Uterus (tissue), 4 donors: ENCODE measurements around the gene RHOA. TPM values are rescaled to one million over a fixed set of nuclear protein-coding genes. Genes with fewer than 3 reads are reported as not detected.
A peak's percentile ranks its signal among the peaks of the same experiment; 100 is the strongest.
"Not testable (repeated sequence)": the region's sequence is repeated elsewhere in the genome, so short reads cannot be mapped to it uniquely, and the experiment has no call there.

ENCODE experiments used
- DNase-seq, 2 donors: peaks; one replicate each; pipeline ENCODE4 v3.0.0-alpha.2; 2019 to 2020
- H3K27ac ChIP-seq, 2 donors: fragments of 200-600 bp; sonication (generic); 1 replicate in 1 of 2; 2 replicates in 1 of 2; pipeline ENCODE4 v1.5.1; 2016 to 2018
- H3K27me3 ChIP-seq, 2 donors: fragments of 200-600 bp; sonication (generic); one replicate each; pipeline ENCODE4 v1.5.1; 2018 to 2019; ENCODE audit warnings: control low read depth in 1 of 2
- H3K36me3 ChIP-seq, 2 donors: fragments of 200-600 bp; sonication (generic); one replicate each; pipeline ENCODE4 v1.5.1; 2019; ENCODE audit warnings: control low read depth in 1 of 2
- H3K4me1 ChIP-seq, 2 donors: fragments of 200-600 bp; sonication (generic); one replicate each; pipeline ENCODE4 v1.5.1; 2018 to 2019; ENCODE audit warnings: control low read depth in 1 of 2
- H3K4me3 ChIP-seq, 2 donors: fragments of 200-600 bp; sonication (generic); 1 replicate in 1 of 2; 2 replicates in 1 of 2; pipeline ENCODE4 v1.5.1; 2018 to 2019; ENCODE audit warnings: mild to moderate bottlenecking in 1 of 2
- H3K9me3 ChIP-seq, 2 donors: fragments of 200-600 bp; sonication (generic); one replicate each; pipeline ENCODE4 v1.5.1; 2019; ENCODE audit warnings: control low read depth in 1 of 2
- CTCF ChIP-seq, 4 experiments: fragments of 200-600 bp in 2 of 4; fragments of 450-650 bp in 2 of 4; sonication (generic) in 2 of 4; IDR thresholded peaks; one replicate each; pipeline ENCODE4 v1.5.1; 2016 to 2019; ENCODE audit warnings: antibody characterized with exemption in 4 of 4, mild to moderate bottlenecking in 2 of 4, moderate library complexity in 1 of 4
- POLR2A ChIP-seq, 2 donors: fragments of 450-650 bp; IDR thresholded peaks; one replicate each; pipeline ENCODE4 v1.6.1; 2016; ENCODE audit warnings: antibody characterized with exemption in 2 of 2, mild to moderate bottlenecking in 1 of 2, moderate library complexity in 1 of 2
- intact Hi-C: fragments of 100-400 bp; cut with DNase I; formaldehyde crosslinking; loops from one replicate; pipeline ENCODE4 v1.15.1; 2023; ENCODE audit warnings: low total_unique reads
- total RNA-seq, 4 donors: library from RNA; depleted of rRNA in 3 of 4; stranded (reverse); fragments of >200 nt in 3 of 4; gene quantifications; one replicate each; pipeline versions ENCODE4 v1.1.0 to v1.2.4, GENCODE V29; 2014 to 2023
- donor health status: DM: yes; HTN: yes; CAD: no.

The RHOA gene
- total RNA-seq, 4 donors from 2014 or later: 282 to 493 (median 419) TPM

GRCh38 chr3:49397470-49397869 lies 14.3 kb downstream of the RHOA start:
- Histone ChIP-seq H3K4me1 (peaks cover 0 to 7% of the 10 kb centered on the region in 2 donors), H3K36me3 (no peaks in the 10 kb centered on the region), H3K4me3 (no peak overlapping the region), H3K9me3 (no peaks in the 10 kb centered on the region), H3K27me3 (no peaks in the 10 kb centered on the region), H3K27ac (peak overlapping the region in 1 of 2 donors; percentile 18)
- DNase-seq: no peak
- intact Hi-C loops: no loop called here
- TF ChIP-seq CTCF (IDR thresholded peaks at IDR 0.05) (no peak), POLR2A (IDR thresholded peaks at IDR 0.05) (peak in 1 of 2 donors; percentile 13)

GRCh38 chr3:49391310-49391709 lies 20.5 kb downstream of the RHOA start:
- H3K4me1 ChIP-seq, intact Hi-C loops: not testable (repeated sequence)

GRCh38 chr3:49389297-49389696 lies 22.5 kb downstream of the RHOA start:
- H3K4me1 ChIP-seq: no peaks in the 10 kb centered on the region
- no peak overlapping the region for H3K4me3 ChIP-seq
- no peaks in the 10 kb centered on the region for H3K9me3 ChIP-seq
- intact Hi-C loops: no loop called here
- H3K27ac ChIP-seq: no peak overlapping the region
- no peaks in the 10 kb centered on the region for H3K36me3 ChIP-seq
- no peak for TF ChIP-seq POLR2A (IDR thresholded peaks at IDR 0.05)
- TF ChIP-seq CTCF (IDR thresholded peaks at IDR 0.05): no peak
- DNase-seq: no peak
- no peaks in the 10 kb centered on the region for H3K27me3 ChIP-seq

More at GRCh38 chr3:49391310-49391709, 20.5 kb downstream of the RHOA start:
- not testable (repeated sequence) for H3K36me3 ChIP-seq, H3K9me3 ChIP-seq, DNase-seq, H3K4me3 ChIP-seq, H3K27me3 ChIP-seq, H3K27ac ChIP-seq

GRCh38 chr3:49388289-49388820 lies 23.4 kb downstream of the RHOA start:
- TF ChIP-seq CTCF (IDR thresholded peaks at IDR 0.05) (no peak), POLR2A (IDR thresholded peaks at IDR 0.05) (no peak)
- Histone ChIP-seq H3K9me3 (no peaks in the 10 kb centered on the region), H3K27me3 (no peaks in the 10 kb centered on the region), H3K4me3 (no peak overlapping the region), H3K4me1 (no peaks in the 10 kb centered on the region), H3K27ac (no peak overlapping the region), H3K36me3 (no peaks in the 10 kb centered on the region)
- no peak for DNase-seq
- intact Hi-C loops: no loop called here

GRCh38 chr3:49387721-49388120 lies 24.1 kb downstream of the RHOA start:
- H3K27me3 ChIP-seq: no peaks in the 10 kb centered on the region
- no peaks in the 10 kb centered on the region for H3K4me1 ChIP-seq
- H3K4me3 ChIP-seq: no peak overlapping the region
- no peak for DNase-seq
- intact Hi-C loops: no loop called here
- H3K9me3 ChIP-seq: no peaks in the 10 kb centered on the region
- no peak for TF ChIP-seq CTCF (IDR thresholded peaks at IDR 0.05)
- no peak for TF ChIP-seq POLR2A (IDR thresholded peaks at IDR 0.05)
- H3K36me3 ChIP-seq: no peaks in the 10 kb centered on the region
- no peak overlapping the region for H3K27ac ChIP-seq
